Tibial artery (tissue), 4 donors: ENCODE results near the gene PRKCQ.
A peak's percentile ranks its signal among the peaks of the same experiment; 100 is the strongest.
"Not testable (repeated sequence)": the region's sequence is repeated elsewhere in the genome, so short reads cannot be mapped to it uniquely, and the experiment has no call there.

ENCODE experiments used
- DNase-seq, 2 donors: peaks; one replicate each; pipeline ENCODE4 v3.0.0-alpha.2; 2019
- H3K27ac ChIP-seq, 2 donors: fragments of 200-600 bp; sonication (generic) in 1 of 2; 1 replicate in 1 of 2; 2 replicates in 1 of 2; pipeline ENCODE4 v1.5.1; 2018 to 2019; ENCODE audit warnings: mild to moderate bottlenecking in 1 of 2
- H3K27me3 ChIP-seq, 2 donors: fragments of 200-600 bp; sonication (generic) in 1 of 2; one replicate each; pipeline versions ENCODE4 v1.5.1 to v1.6.0; 2016 to 2019
- H3K36me3 ChIP-seq, 3 donors: fragments of 200-600 bp; sonication (generic) in 2 of 3; one replicate each; pipeline ENCODE4 v1.5.1; 2016 to 2019; ENCODE audit warnings: mild to moderate bottlenecking in 2 of 3
- H3K4me1 ChIP-seq, 4 donors: fragments of 200-600 bp; sonication (generic) in 2 of 4; 1 replicate in 3 of 4; 2 replicates in 1 of 4; pipeline ENCODE4 v1.5.1; 2016 to 2019
- H3K4me3 ChIP-seq, 2 donors: fragments of 200-600 bp; sonication (generic) in 1 of 2; 1 replicate in 1 of 2; 2 replicates in 1 of 2; pipeline ENCODE4 v1.5.1; 2018 to 2019; ENCODE audit warnings: mild to moderate bottlenecking in 2 of 2
- H3K9me3 ChIP-seq, 3 donors: fragments of 200-600 bp; sonication (generic) in 1 of 3; one replicate each; pipeline ENCODE4 v1.5.1; 2016 to 2019
- CTCF ChIP-seq, 2 experiments: fragments of 200-600 bp in 1 of 2; fragments of 450-650 bp in 1 of 2; IDR thresholded peaks; one replicate each; pipeline ENCODE4 v1.5.1; 2017 to 2019; ENCODE audit warnings: antibody characterized with exemption in 2 of 2, mild to moderate bottlenecking in 1 of 2, moderate library complexity in 1 of 2
- intact Hi-C: fragments of 100-400 bp; cut with DNase I; formaldehyde crosslinking; loops from one replicate; pipeline ENCODE4 v1.15.0; 2023; ENCODE audit warnings: low total_unique reads

The PRKCQ gene

GRCh38 chr10:6582298-6582697 lies 2.2 kb upstream of the PRKCQ start:
- Histone ChIP-seq H3K9me3 (no peaks in the 10 kb centered on the region), H3K27me3 (peaks cover 0 to 33% of the 10 kb centered on the region in 2 donors), H3K36me3 (no peaks in the 10 kb centered on the region), H3K27ac (no peak overlapping the region), H3K4me1 (peaks cover 0 to 11% (median 5%) of the 10 kb centered on the region in 4 donors), H3K4me3 (no peak overlapping the region)
- intact Hi-C loops: no loop called here
- TF ChIP-seq CTCF (IDR thresholded peaks at IDR 0.05): no peak
- no peak for DNase-seq

DNA sequence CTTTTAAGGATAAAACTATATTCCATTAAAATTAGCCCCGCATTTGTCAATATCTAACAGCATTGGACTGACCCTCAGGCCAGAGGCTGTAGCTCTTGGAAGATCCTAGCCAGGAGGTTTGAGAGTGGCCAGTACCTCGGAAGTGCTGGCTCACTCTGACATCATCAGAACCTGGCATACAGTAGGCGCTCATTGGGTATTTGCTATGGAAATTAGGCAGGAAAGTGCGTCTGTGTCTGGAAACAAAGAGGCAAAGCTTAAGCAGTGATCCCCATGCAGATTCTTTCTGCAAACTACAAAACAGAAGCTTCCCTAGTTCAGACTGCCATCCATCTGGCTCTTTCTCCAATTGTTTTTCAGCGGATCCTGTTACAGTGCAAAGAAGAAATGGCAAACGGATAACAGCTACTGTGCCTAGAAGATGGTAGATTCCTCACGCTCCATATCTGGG lies 1.7 kb upstream of the PRKCQ start:
- DNase-seq: no peak
- Histone ChIP-seq H3K4me1 (peaks cover 0 to 11% (median 5%) of the 10 kb centered on the region in 4 donors), H3K9me3 (no peaks in the 10 kb centered on the region), H3K27me3 (peaks cover 0 to 33% of the 10 kb centered on the region in 2 donors), H3K36me3 (no peaks in the 10 kb centered on the region), H3K27ac (no peak overlapping the region), H3K4me3 (no peak overlapping the region)
- intact Hi-C loops: no loop called here
- TF ChIP-seq CTCF (IDR thresholded peaks at IDR 0.05): no peak

DNA sequence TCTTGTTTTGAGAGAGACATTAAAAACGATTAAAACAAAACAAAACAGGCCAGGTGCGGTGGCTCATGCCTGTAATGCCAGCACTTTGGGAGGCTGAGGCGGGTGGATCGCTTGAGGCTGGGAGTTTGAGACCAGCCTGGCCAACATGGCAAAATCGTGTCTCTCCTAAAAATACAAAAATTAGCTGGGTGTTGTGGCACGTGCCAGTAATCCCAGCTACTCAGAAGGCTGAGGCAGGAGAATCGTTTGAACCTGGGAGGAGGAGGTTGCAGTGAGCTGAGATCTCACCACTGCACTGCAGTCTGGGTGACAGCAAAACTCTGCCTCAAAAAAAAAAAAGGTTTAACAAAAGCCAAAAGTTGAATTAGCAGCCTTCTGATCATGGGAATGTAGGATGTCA lies 1.1 kb upstream of the PRKCQ start:
- peaks cover 0 to 35% of the 10 kb centered on the region in 2 donors for H3K27me3 ChIP-seq
- H3K9me3 ChIP-seq, H3K36me3 ChIP-seq, DNase-seq, intact Hi-C loops, H3K27ac ChIP-seq, H3K4me3 ChIP-seq: not testable (repeated sequence)
- H3K4me1 ChIP-seq: peaks cover 0 to 11% (median 5%) of the 10 kb centered on the region in 4 donors

DNA sequence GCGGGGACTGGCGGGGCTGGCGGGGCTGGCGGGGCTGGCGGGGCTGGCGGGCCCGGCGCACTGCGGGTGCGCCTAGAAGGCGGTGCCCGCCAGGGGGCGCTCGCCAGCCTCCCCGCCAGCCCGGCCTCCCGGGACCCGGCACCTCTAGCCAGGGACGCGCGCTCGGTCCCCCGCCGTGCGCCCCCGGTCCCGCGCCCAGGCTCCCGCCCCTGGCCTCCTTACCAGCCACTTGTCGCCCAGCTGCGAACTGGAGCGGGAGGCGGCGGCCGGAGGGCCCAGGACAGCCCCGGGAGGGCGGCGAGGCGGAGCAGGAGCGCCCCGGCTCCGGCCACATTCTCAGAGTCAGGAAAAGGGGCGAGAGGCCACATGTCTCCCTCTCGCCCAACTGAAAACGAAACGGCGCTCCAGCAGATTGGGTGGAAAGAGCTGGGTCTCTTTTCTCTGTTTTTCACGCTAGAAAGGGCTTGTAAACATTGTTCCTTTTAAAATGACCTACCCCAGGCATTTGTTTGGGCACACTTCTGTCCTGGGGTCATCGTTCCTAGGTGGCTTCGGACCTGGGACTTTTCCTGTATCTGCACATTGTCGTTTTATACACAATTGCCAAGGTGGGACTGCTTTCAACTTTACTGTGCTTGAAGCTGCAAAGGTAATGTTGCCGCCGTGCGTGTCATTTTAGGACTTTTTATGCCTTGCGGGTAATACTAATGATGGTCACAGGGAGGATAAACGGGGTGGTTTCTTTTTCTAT lies 378 bp upstream of the PRKCQ start:
- Histone ChIP-seq H3K9me3 (no peaks in the 10 kb centered on the region), H3K4me3 (peak overlapping the region; percentile 44 to 53), H3K27me3 (peaks cover 0 to 35% of the 10 kb centered on the region in 2 donors), H3K27ac (no peak overlapping the region), H3K36me3 (no peaks in the 10 kb centered on the region), H3K4me1 (peaks cover 0 to 11% (median 5%) of the 10 kb centered on the region in 4 donors)
- intact Hi-C loops: no loop called here
- DNase-seq: no peak
- TF ChIP-seq CTCF (IDR thresholded peaks at IDR 0.05): peak in 1 of 2 experiments; percentile 15

- Histone ChIP-seq H3K9me3 (no peaks in the 10 kb centered on the region), H3K4me1 (peaks cover 0 to 11% (median 5%) of the 10 kb centered on the region in 4 donors), H3K27ac (no peak overlapping the region), H3K27me3 (peaks cover 0 to 35% of the 10 kb centered on the region in 2 donors), H3K36me3 (no peaks in the 10 kb centered on the region), H3K4me3 (peak overlapping the region in 1 of 2 donors; percentile 53)
- no peak for DNase-seq
- intact Hi-C loops: no loop called here
- TF ChIP-seq CTCF (IDR thresholded peaks at IDR 0.05): no peak
These were observed 733 bp downstream of the PRKCQ start for GRCh38 chr10:6579183-6579903.

DNA sequence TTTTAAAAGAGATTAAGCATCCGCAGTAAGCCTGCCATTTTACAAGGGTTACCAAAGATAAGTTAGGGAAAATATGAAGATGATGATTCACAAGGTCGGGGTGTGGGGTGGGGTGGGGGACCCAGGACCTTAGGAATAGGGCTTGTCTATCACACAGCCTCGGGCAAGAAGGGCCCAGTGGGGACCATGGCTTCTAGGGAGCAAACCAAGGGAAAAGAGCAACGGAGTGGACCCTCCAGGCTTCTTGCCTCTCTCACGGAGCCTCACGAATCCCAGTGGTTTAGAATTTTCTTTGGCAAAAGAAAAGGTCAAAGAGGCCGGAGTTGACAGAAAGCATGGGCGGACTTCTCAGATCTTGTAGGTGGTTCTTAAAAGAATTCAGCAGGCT lies 1.3 kb downstream of the PRKCQ start:
- peaks cover 0 to 35% of the 10 kb centered on the region in 2 donors for H3K27me3 ChIP-seq
- intact Hi-C loops: no loop called here
- TF ChIP-seq CTCF (IDR thresholded peaks at IDR 0.05): no peak
- H3K27ac ChIP-seq: no peak overlapping the region
- no peak for DNase-seq
- peaks cover 0 to 11% (median 5%) of the 10 kb centered on the region in 4 donors for H3K4me1 ChIP-seq
- no peak overlapping the region for H3K4me3 ChIP-seq
- no peaks in the 10 kb centered on the region for H3K36me3 ChIP-seq
- H3K9me3 ChIP-seq: no peaks in the 10 kb centered on the region
